ENCODE measurements around the gene NRTN.

- TF ChIP-seq CTCF (IDR thresholded peaks at IDR 0.05; ENCODE audit: low read depth, low read length) (no peak), EZH2phosphoT487 (IDR thresholded peaks at IDR 0.05; ENCODE audit: low read depth) (no peak)
Observed at GRCh38 chr19:5808120-5808816, 3.4 kb downstream of the NRTN start.

Data from OCI-LY3 (cell line).